22Rv1 (cell line): ENCODE data around the gene MAP3K20.

Source experiments
- ZFX ChIP-seq: fragments of 450-650 bp; IDR thresholded peaks from 2 replicates; pipeline ENCODE4 v1.6.1; 2017; ENCODE audit warnings: antibody characterized with exemption, borderline replicate concordance
- TF ChIP-seq, protein P1 (sequence below): fragments of 450-650 bp; IDR thresholded peaks from 2 replicates; pipeline ENCODE4 v1.5.1; 2017; ENCODE audit warnings: mild to moderate bottlenecking

DNA sequence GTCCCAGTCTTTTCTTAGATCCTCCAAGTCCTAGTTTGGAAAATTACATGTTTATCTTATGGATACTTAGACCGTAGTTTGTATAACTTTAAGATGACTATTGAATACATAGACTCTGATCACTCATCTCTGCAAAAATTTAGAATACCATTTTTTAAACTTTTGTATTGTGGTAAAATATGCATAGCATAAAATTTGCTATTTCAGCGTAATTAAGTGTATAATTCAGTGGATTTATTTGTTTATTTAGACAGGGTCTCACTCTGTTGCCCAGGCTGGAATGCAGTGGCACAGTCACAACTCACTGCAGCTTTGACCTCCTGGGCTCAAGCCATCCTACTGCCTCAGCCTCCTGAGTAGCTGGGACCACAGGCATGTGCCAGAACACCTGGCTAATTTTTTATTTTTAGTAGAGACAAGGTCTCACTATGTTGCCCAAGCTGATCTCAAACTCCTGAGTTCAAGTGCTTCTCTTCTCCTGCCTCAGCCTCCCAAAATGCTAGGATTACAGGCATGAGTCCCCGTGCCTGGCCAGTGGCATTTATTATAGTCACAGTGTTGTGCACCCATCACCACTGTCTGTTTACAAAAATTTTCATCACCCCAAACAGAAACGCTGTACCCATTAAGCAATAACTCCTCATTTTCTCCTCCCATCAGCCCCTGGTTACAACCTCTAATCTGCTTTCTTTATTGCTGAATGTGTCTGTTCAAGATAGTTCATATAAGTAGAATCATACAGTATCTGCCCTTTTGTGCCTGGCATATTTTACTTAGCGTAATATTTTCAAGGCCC is 90.0 kb downstream of the MAP3K20 start:
- TF ChIP-seq, protein P1, sequence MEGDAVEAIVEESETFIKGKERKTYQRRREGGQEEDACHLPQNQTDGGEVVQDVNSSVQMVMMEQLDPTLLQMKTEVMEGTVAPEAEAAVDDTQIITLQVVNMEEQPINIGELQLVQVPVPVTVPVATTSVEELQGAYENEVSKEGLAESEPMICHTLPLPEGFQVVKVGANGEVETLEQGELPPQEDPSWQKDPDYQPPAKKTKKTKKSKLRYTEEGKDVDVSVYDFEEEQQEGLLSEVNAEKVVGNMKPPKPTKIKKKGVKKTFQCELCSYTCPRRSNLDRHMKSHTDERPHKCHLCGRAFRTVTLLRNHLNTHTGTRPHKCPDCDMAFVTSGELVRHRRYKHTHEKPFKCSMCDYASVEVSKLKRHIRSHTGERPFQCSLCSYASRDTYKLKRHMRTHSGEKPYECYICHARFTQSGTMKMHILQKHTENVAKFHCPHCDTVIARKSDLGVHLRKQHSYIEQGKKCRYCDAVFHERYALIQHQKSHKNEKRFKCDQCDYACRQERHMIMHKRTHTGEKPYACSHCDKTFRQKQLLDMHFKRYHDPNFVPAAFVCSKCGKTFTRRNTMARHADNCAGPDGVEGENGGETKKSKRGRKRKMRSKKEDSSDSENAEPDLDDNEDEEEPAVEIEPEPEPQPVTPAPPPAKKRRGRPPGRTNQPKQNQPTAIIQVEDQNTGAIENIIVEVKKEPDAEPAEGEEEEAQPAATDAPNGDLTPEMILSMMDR, result no peak
- no peak for TF ChIP-seq ZFX
